Tibial nerve (tissue), 4 donors: ENCODE results near the gene ZNF618.

Experiments
- CTCF ChIP-seq, 5 experiments: fragments of 200-600 bp in 3 of 5; fragments of 450-650 bp in 2 of 5; sonication (generic) in 3 of 5; IDR thresholded peaks; one replicate each; pipeline ENCODE4 v1.5.1; 2016 to 2019; ENCODE audit warnings: antibody characterized with exemption in 5 of 5, mild to moderate bottlenecking in 3 of 5, moderate library complexity in 2 of 5
- EP300 ChIP-seq, 2 donors: sonication (generic); formaldehyde crosslinking; IDR thresholded peaks; one replicate each; pipeline ENCODE4 v1.6.1; 2017; ENCODE audit warnings: antibody characterized with exemption in 2 of 2, mild to moderate bottlenecking in 1 of 2
- POLR2A ChIP-seq, 2 donors: fragments of 450-650 bp; IDR thresholded peaks; one replicate each; pipeline ENCODE4 v1.6.1; 2017; ENCODE audit warnings: antibody characterized with exemption in 2 of 2, mild to moderate bottlenecking in 2 of 2, moderate library complexity in 2 of 2

GRCh38 chr9:114050646-114051045 is 174.5 kb downstream of the ZNF618 start:
- no peak for TF ChIP-seq CTCF (IDR thresholded peaks at IDR 0.05)
- TF ChIP-seq EP300 (IDR thresholded peaks at IDR 0.05), result no peak
- no peak for TF ChIP-seq POLR2A (IDR thresholded peaks at IDR 0.05)
